ENCODE measurements around the gene GPD2. TPM values are rescaled to one million over a fixed set of nuclear protein-coding genes. Genes with fewer than 3 reads are reported as not detected.

The GPD2 gene
- polyA plus RNA-seq, 1 experiment, result 20.7 TPM

- no peak overlapping the region for H3K27ac ChIP-seq (ENCODE audit: low read depth, low read length)
- no peaks in the 10 kb centered on the region for H3K27me3 ChIP-seq (ENCODE audit: control insufficient read depth, insufficient read depth, low read length)
- H3K4me3 ChIP-seq (ENCODE audit: low read depth, low read length), result no peak overlapping the region
- no peaks in the 10 kb centered on the region for H3K9me3 ChIP-seq (ENCODE audit: control insufficient read depth, insufficient read depth, low read length)
- POLR2A ChIA-PET, result no interaction called here
- no peak for DNase-seq (ENCODE audit: low read depth, low spot score)
- CTCF ChIA-PET, result interaction anchor here (0.9 kb wide), 1 partner anchor 612 kb away, joined by 5 read pairs; no protein-coding TSS in a partner anchor
- TF ChIP-seq CTCF (IDR thresholded peaks at IDR 0.05; ENCODE audit: low read depth, low read length), result no peak
Measured at GRCh38 chr2:156581280-156581679, 145.1 kb downstream of the GPD2 start.

DNA sequence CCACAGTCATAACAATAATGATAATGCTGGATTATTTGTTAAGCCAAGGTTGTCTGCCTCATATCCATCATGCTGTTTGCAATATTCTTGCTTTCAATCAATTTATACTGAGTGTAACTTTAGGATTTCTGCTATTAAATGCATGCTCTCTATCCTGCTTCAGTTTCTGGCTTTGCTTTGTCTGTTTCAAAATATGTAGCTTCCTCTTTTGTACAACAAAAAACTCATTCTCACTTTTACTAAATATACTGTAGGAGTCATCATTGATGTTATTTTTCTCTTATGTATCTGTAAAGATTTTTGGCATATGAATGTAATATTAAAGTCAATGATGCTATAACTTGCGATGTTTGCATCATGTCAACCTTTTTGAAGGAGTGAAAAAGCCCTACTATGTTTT is 149.3 kb downstream of the GPD2 start:
- TF ChIP-seq CTCF (IDR thresholded peaks at IDR 0.05; ENCODE audit: low read depth, low read length), result no peak

DNA sequence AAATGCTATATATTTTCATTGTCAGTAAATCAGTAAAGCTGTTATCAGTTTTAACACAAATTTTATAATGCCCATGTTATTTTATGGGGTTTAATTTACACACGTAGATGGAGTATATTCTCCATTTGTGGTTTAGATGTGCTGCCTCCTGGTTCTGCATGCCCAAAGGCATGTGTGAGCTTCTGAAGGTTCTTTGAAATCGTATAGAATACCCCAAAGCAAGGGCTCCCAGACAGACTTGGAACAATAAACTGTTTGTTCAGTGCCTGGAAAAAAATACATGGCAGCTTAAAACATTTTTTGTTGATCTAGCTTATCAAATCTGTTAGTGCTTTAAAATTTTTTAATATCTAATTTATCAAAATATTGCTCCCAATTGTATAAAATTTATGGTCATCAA is 150.4 kb downstream of the GPD2 start:
- no peak for DNase-seq (ENCODE audit: low read depth, low spot score)
- H3K9me3 ChIP-seq (ENCODE audit: control insufficient read depth, insufficient read depth, low read length), result no peaks in the 10 kb centered on the region
- ChIA-PET CTCF (interaction anchor here (11.3 kb wide), 1 partner anchor 254 kb away, joined by 159 read pairs; the partner anchor contains the start of gene NR4A2), POLR2A (no interaction called here)
- no peaks in the 10 kb centered on the region for H3K27me3 ChIP-seq (ENCODE audit: control insufficient read depth, insufficient read depth, low read length)
- no peak for TF ChIP-seq CTCF (IDR thresholded peaks at IDR 0.05; ENCODE audit: low read depth, low read length)
- no peak overlapping the region for H3K27ac ChIP-seq (ENCODE audit: low read depth, low read length)
- no peak overlapping the region for H3K4me3 ChIP-seq (ENCODE audit: low read depth, low read length)

More for the DNA sequence above, 149.3 kb downstream of the GPD2 start:
- H3K27me3 ChIP-seq (ENCODE audit: control insufficient read depth, insufficient read depth, low read length), result no peaks in the 10 kb centered on the region
- ChIA-PET POLR2A (no interaction called here), CTCF (interaction anchor here (11.3 kb wide), 1 partner anchor 253 kb away, joined by 159 read pairs; the partner anchor contains the start of gene NR4A2)
- no peak overlapping the region for H3K27ac ChIP-seq (ENCODE audit: low read depth, low read length)
- no peak for DNase-seq (ENCODE audit: low read depth, low spot score)
- H3K4me3 ChIP-seq (ENCODE audit: low read depth, low read length), result no peak overlapping the region
- H3K9me3 ChIP-seq (ENCODE audit: control insufficient read depth, insufficient read depth, low read length), result no peaks in the 10 kb centered on the region

- POLR2A ChIA-PET, result interaction anchor here (1.7 kb wide), 1 partner anchor 255 kb away, joined by 5 read pairs; no protein-coding TSS in a partner anchor
Measured at GRCh38 chr2:156589381-156590079, 153.4 kb downstream of the GPD2 start.

More at GRCh38 chr2:156589381-156590079, 153.4 kb downstream of the GPD2 start:
- peak; percentile 11 for DNase-seq (ENCODE audit: low read depth, low spot score)
- H3K4me3 ChIP-seq (ENCODE audit: low read depth, low read length), result no peak overlapping the region
- CTCF ChIA-PET, result interaction anchor here (0.6 to 11.3 kb wide), 26 partner anchors 9 to 1221 kb away, joined by 3 to 159 read pairs (median 4); partner anchors contain the start of gene NR4A2
- peak; percentile 68 for TF ChIP-seq CTCF (IDR thresholded peaks at IDR 0.05; ENCODE audit: low read depth, low read length)
- H3K27ac ChIP-seq (ENCODE audit: low read depth, low read length), result no peak overlapping the region
- no peaks in the 10 kb centered on the region for H3K9me3 ChIP-seq (ENCODE audit: control insufficient read depth, insufficient read depth, low read length)
- no peaks in the 10 kb centered on the region for H3K27me3 ChIP-seq (ENCODE audit: control insufficient read depth, insufficient read depth, low read length)

All from AG04450 (cell line).